Gastrocnemius medialis (tissue), 4 donors: ENCODE measurements around the gene ASF1B. TPM values are rescaled to one million over a fixed set of nuclear protein-coding genes. Genes with fewer than 3 reads are reported as not detected.

Experiments
- ATAC-seq, 2 donors: fragments of 150-250 bp; one replicate each; pipeline ENCODE4 v1.9.1; 2016
- DNase-seq, 2 donors: peaks; one replicate each; pipeline ENCODE4 v3.0.0-alpha.2; 2019
- H3K27ac ChIP-seq, 4 donors: fragments of 200-600 bp; sonication (generic); 1 replicate in 1 of 4; 2 replicates in 3 of 4; pipeline ENCODE4 v1.5.1; 2016 to 2018; ENCODE audit warnings: mild to moderate bottlenecking in 2 of 4, moderate library complexity in 1 of 4
- H3K27me3 ChIP-seq, 3 donors: fragments of 200-600 bp; sonication (generic) in 2 of 3; 1 replicate in 1 of 3; 2 replicates in 2 of 3; pipeline versions ENCODE4 v1.5.1 to v1.6.0; 2016 to 2019; ENCODE audit warnings: mild to moderate bottlenecking in 1 of 3, moderate library complexity in 1 of 3
- H3K36me3 ChIP-seq, 2 donors: fragments of 200-600 bp; sonication (generic) in 1 of 2; one replicate each; pipeline ENCODE4 v1.5.1; 2017 to 2018
- H3K4me1 ChIP-seq, 2 donors: fragments of 200-600 bp; sonication (generic) in 1 of 2; one replicate each; pipeline ENCODE4 v1.5.1; 2016 to 2017; ENCODE audit warnings: mild to moderate bottlenecking in 2 of 2
- H3K4me3 ChIP-seq, 4 donors: fragments of 200-600 bp; sonication (generic) in 3 of 4; 1 replicate in 1 of 4; 2 replicates in 3 of 4; pipeline ENCODE4 v1.5.1; 2016 to 2019; ENCODE audit warnings: mild to moderate bottlenecking in 2 of 4
- H3K9me3 ChIP-seq, 3 donors: fragments of 200-600 bp; sonication (generic) in 2 of 3; 1 replicate in 1 of 3; 2 replicates in 2 of 3; pipeline ENCODE4 v1.5.1; 2016 to 2019
- POLR2A ChIP-seq, 2 donors: fragments of 450-650 bp; IDR thresholded peaks; one replicate each; pipeline ENCODE4 v1.6.1; 2017; ENCODE audit warnings: antibody characterized with exemption in 2 of 2, mild to moderate bottlenecking in 2 of 2, moderate library complexity in 2 of 2
- in situ Hi-C, 4 donors: fragments of 200-750 bp; cut with MboI; loops; one replicate each; pipeline versions ENCODE4 v1.15.0 to v1.8.0; 2017; ENCODE audit warnings: low sequenced_read_pairs in 4 of 4
- intact Hi-C: fragments of 100-400 bp; cut with DNase I; formaldehyde crosslinking; loops from one replicate; pipeline ENCODE4 v1.15.1; 2023; ENCODE audit warnings: low total_unique reads
- total RNA-seq, 4 donors: library from RNA; depleted of rRNA; stranded (reverse); fragments of >200 nt; gene quantifications; one replicate each; pipeline versions ENCODE4 v1.1.0 to v1.2.3, GENCODE V29; 2016
- TF ChIP-seq, protein P1 (sequence below), 5 experiments: fragments of 450-650 bp in 3 of 5; fragments of 200-600 bp in 2 of 5; sonication (generic) in 2 of 5; IDR thresholded peaks in 4 of 5; conservative IDR thresholded peaks in 1 of 5; 1 replicate in 4 of 5; 2 replicates in 1 of 5; pipeline ENCODE4 v1.5.1; 2016 to 2019; ENCODE audit warnings: antibody characterized with exemption in 5 of 5, mild to moderate bottlenecking in 3 of 5, moderate library complexity in 3 of 5

Gene ASF1B
- total RNA-seq, 4 donors from 2014 or later, result 1.2 to 4.1 (median 1.5) TPM; not detected in 1

DNA sequence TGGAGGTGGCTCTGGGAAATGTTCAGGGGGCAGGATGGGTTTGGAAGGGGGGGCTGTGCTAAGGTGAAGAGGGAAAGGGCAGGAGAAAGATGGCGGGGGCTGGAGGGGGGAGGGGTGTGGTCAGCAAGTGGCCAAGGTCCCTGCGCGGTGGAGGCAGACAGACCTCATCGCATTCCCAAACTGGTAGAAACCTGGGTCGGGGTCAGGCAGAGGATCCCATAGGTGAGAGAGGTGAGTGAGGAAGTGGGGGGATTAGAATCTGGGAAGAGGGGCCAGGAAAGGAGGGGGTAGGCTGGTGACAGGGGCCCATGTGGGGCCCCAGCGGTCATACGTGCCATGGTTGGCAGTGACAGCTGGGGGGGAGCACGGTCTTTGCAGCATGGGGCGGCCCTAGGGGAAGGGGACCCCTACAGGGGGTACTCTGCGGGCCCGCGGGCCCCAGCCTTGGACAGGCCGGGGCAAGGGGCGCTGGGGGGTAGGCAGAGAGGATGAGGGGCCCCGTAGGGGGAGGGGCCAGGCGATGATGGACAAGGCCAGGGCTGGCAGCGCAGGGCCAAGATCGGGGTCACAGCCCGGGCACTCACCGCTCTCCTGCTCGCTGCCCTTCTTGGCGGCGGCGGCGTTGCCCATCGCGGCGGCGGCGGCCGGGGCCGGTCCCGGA, 19.3 kb downstream of the ASF1B start:
- peak overlapping the region; percentile 83 to 99 (median 95) for H3K4me3 ChIP-seq
- H3K9me3 ChIP-seq, result no peaks in the 10 kb centered on the region
- ATAC-seq, result no peak
- intact Hi-C loops (loop anchor here (5.0 kb wide), 2 partner anchors 110 to 265 kb away; partner anchors contain the start of gene RFX1), in situ Hi-C loops (loop anchor here in 1 of 4 donors (5.0 kb wide), 1 partner anchor 35 kb away; no protein-coding TSS in a partner anchor)
- peak in 1 of 2 donors; percentile 47 for DNase-seq
- no peak for TF ChIP-seq POLR2A (IDR thresholded peaks at IDR 0.05)
- TF ChIP-seq, protein P1, sequence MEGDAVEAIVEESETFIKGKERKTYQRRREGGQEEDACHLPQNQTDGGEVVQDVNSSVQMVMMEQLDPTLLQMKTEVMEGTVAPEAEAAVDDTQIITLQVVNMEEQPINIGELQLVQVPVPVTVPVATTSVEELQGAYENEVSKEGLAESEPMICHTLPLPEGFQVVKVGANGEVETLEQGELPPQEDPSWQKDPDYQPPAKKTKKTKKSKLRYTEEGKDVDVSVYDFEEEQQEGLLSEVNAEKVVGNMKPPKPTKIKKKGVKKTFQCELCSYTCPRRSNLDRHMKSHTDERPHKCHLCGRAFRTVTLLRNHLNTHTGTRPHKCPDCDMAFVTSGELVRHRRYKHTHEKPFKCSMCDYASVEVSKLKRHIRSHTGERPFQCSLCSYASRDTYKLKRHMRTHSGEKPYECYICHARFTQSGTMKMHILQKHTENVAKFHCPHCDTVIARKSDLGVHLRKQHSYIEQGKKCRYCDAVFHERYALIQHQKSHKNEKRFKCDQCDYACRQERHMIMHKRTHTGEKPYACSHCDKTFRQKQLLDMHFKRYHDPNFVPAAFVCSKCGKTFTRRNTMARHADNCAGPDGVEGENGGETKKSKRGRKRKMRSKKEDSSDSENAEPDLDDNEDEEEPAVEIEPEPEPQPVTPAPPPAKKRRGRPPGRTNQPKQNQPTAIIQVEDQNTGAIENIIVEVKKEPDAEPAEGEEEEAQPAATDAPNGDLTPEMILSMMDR (IDR thresholded peaks at IDR 0.05 in 4 of 5, conservative IDR thresholded peaks at IDR 0.05 in 1 of 5), result peak in 1 of 5 experiments; percentile 15
- peaks cover 66% of the 10 kb centered on the region in 2 donors for H3K4me1 ChIP-seq
- H3K27me3 ChIP-seq, result no peaks in the 10 kb centered on the region
- no peaks in the 10 kb centered on the region for H3K36me3 ChIP-seq
- peak overlapping the region; percentile 95 to 99 (median 96) for H3K27ac ChIP-seq

- H3K4me3 ChIP-seq, result peak overlapping the region; percentile 83 to 99 (median 95)
- peak overlapping the region; percentile 95 to 99 (median 96) for H3K27ac ChIP-seq
- TF ChIP-seq, protein P1 (IDR thresholded peaks at IDR 0.05 in 4 of 5, conservative IDR thresholded peaks at IDR 0.05 in 1 of 5), result no peak
- TF ChIP-seq POLR2A (IDR thresholded peaks at IDR 0.05), result no peak
- ATAC-seq (no peak), DNase-seq (no peak)
- H3K9me3 ChIP-seq, result no peaks in the 10 kb centered on the region
- in situ Hi-C loops (loop anchor here in 1 of 4 donors (5.0 kb wide), 1 partner anchor 34 kb away; no protein-coding TSS in a partner anchor), intact Hi-C loops (loop anchor here (5.0 kb wide), 2 partner anchors 109 to 264 kb away; partner anchors contain the start of gene RFX1)
- H3K4me1 ChIP-seq, result peaks cover 70 to 71% of the 10 kb centered on the region in 2 donors
- H3K36me3 ChIP-seq, result no peaks in the 10 kb centered on the region
- H3K27me3 ChIP-seq, result no peaks in the 10 kb centered on the region
Observed at GRCh38 chr19:14116525-14116917, 19.9 kb downstream of the ASF1B start.

DNA sequence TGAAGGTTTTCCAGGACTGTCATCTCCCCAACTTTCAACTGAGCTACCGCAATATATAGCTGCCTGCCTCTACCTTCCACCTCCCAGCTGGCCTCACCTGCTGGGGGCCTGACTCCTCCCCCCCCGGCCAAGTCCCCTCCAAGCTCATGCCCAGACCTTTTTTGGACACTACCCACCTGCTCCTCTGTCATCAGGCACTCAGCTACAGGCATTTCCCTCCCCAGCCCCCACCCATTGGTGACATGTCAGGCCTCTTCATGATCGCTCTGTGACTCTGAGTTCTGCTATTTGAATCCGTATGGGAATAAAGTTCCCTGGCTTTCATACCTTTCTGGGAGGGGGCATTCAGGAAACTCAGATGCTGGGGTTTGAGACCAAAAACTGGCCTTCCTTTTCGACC, 20.6 kb downstream of the ASF1B start:
- DNase-seq, result no peak
- no peak for ATAC-seq
- Histone ChIP-seq H3K4me3 (peak overlapping the region in 3 of 4 donors; percentile 2 to 99 (median 83)), H3K27ac (peak overlapping the region; percentile 95 to 99 (median 96)), H3K36me3 (no peaks in the 10 kb centered on the region), H3K9me3 (no peaks in the 10 kb centered on the region), H3K27me3 (no peaks in the 10 kb centered on the region), H3K4me1 (peaks cover 72% of the 10 kb centered on the region in 2 donors)
- in situ Hi-C loops (loop anchor here in 1 of 4 donors (5.0 kb wide), 1 partner anchor 33 kb away; no protein-coding TSS in a partner anchor), intact Hi-C loops (loop anchor here (2.0 to 5.0 kb wide), 4 partner anchors 25 to 263 kb away; partner anchors contain the start of genes MISP3, RFX1 and SAMD1)
- TF ChIP-seq, protein P1 (IDR thresholded peaks at IDR 0.05 in 4 of 5, conservative IDR thresholded peaks at IDR 0.05 in 1 of 5), result no peak

GRCh38 chr19:14114854-14115253, 21.5 kb downstream of the ASF1B start:
- Histone ChIP-seq H3K27me3 (no peaks in the 10 kb centered on the region), H3K4me1 (peaks cover 68 to 73% of the 10 kb centered on the region in 2 donors), H3K9me3 (no peaks in the 10 kb centered on the region), H3K4me3 (no peak overlapping the region), H3K27ac (peak overlapping the region; percentile 95 to 99 (median 96)), H3K36me3 (no peaks in the 10 kb centered on the region)
- ATAC-seq, result no peak
- in situ Hi-C loops (loop anchor here in 1 of 4 donors (5.0 kb wide), 1 partner anchor 33 kb away; no protein-coding TSS in a partner anchor), intact Hi-C loops (loop anchor here (1.0 to 5.0 kb wide), 5 partner anchors 22 to 263 kb away; partner anchors contain the start of genes MISP3, RFX1 and SAMD1)
- TF ChIP-seq, protein P1 (IDR thresholded peaks at IDR 0.05 in 4 of 5, conservative IDR thresholded peaks at IDR 0.05 in 1 of 5), result peak; percentile 51 to 74 (median 63)
- TF ChIP-seq POLR2A (IDR thresholded peaks at IDR 0.05), result no peak
- peak in 1 of 2 donors; percentile 72 for DNase-seq
